ENCODE data around the gene PRCP. TPM values are rescaled to one million over a fixed set of nuclear protein-coding genes. Genes with fewer than 3 reads are reported as not detected.

The PRCP gene
- total RNA-seq, 1 experiment from 2014 or later, result 53.9 TPM

DNA sequence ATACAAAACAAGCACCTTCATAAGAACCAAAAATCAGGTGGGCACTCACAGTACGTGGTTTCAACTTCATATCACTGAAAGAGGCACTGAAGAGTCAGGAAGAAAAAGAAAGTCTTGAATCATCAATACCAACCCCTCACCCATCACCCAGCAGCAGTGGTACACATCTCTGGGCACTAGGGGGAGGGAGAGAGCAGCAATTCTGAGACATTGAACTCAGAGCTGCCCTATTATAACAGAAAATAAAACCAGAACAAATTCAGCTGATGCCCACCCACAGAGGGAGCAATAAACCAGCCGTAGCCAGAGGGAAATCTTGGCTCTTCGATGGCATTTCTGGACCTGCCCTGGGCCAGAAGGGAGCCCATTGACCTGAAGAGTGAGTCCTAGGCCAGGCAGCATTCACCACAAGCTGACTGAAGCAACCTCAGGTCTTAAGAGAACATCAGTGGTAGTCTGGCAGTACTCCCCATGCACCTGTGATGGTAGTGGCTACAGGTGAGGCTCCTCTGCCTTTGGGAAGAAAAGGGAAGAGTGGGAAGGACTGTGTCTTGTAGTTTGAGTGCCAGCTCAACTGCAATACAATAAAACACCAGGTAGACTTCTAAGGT is 124.4 kb downstream of the PRCP start:
- CTCF ChIA-PET, result interaction anchor here (0.5 to 2.2 kb wide), 44 partner anchors 9 to 1034 kb away, joined by 3 to 22 read pairs (median 4); partner anchors contain the start of genes DDIAS, FAM181B and PRCP
- ATAC-seq, result peak; percentile 100
- H3K4me1 Mint-ChIP-seq, result no peaks in the 10 kb centered on the region
- H3K27me3 Mint-ChIP-seq (ENCODE audit: low read depth), result no peaks in the 10 kb centered on the region
- no peak overlapping the region for H3K27ac Mint-ChIP-seq
- TF ChIP-seq CREM (CRISPR knock-in tag; IDR thresholded peaks at IDR 0.05), result no peak
- TF ChIP-seq, protein P1, sequence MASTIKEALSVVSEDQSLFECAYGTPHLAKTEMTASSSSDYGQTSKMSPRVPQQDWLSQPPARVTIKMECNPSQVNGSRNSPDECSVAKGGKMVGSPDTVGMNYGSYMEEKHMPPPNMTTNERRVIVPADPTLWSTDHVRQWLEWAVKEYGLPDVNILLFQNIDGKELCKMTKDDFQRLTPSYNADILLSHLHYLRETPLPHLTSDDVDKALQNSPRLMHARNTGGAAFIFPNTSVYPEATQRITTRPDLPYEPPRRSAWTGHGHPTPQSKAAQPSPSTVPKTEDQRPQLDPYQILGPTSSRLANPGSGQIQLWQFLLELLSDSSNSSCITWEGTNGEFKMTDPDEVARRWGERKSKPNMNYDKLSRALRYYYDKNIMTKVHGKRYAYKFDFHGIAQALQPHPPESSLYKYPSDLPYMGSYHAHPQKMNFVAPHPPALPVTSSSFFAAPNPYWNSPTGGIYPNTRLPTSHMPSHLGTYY (CRISPR knock-in tag; IDR thresholded peaks at IDR 0.05), result no peak
- TF ChIP-seq ATF6 (CRISPR knock-in tag; IDR thresholded peaks at IDR 0.05), result no peak
- TF ChIP-seq ZNF532 (CRISPR knock-in tag; IDR thresholded peaks at IDR 0.05; ENCODE audit: borderline replicate concordance), result no peak
- TF ChIP-seq, protein P2, sequence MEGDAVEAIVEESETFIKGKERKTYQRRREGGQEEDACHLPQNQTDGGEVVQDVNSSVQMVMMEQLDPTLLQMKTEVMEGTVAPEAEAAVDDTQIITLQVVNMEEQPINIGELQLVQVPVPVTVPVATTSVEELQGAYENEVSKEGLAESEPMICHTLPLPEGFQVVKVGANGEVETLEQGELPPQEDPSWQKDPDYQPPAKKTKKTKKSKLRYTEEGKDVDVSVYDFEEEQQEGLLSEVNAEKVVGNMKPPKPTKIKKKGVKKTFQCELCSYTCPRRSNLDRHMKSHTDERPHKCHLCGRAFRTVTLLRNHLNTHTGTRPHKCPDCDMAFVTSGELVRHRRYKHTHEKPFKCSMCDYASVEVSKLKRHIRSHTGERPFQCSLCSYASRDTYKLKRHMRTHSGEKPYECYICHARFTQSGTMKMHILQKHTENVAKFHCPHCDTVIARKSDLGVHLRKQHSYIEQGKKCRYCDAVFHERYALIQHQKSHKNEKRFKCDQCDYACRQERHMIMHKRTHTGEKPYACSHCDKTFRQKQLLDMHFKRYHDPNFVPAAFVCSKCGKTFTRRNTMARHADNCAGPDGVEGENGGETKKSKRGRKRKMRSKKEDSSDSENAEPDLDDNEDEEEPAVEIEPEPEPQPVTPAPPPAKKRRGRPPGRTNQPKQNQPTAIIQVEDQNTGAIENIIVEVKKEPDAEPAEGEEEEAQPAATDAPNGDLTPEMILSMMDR (IDR thresholded peaks at IDR 0.05), result peak; percentile 80
- peaks cover 3% of the 10 kb centered on the region; the same call in 1 of the 2 replicates for H3K9me3 Mint-ChIP-seq
- POLR2A ChIA-PET, result no interaction called here
- peak; percentile 78 for DNase-seq (ENCODE audit: low spot score)
- no peaks in the 10 kb centered on the region for H3K36me3 Mint-ChIP-seq
- H3K4me3 Mint-ChIP-seq, result no peak overlapping the region

DNA sequence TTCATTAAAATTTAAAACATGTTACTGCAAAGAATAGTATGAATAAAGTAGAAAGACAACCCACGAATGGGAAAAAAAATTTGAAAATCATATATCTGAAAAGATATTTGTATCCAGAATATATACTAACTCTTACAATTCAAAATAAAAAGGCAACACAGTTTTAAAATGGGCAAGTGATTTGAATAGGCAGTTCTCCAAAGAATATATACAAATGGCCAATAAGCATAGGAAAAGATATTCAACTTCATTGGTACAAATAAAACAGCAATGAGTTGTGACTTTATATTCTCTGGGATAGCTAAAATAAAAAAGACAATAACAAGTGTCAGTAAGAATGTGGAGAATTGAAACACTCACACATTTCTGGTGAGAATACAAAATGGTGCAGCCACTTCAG is 125.0 kb downstream of the PRCP start:
- CTCF ChIA-PET, result interaction anchor here (0.9 to 2.2 kb wide), 14 partner anchors 8 to 1035 kb away, joined by 3 to 22 read pairs (median 6); no protein-coding TSS in a partner anchor
- no peaks in the 10 kb centered on the region for H3K36me3 Mint-ChIP-seq
- TF ChIP-seq ZNF317 (CRISPR knock-in tag; IDR thresholded peaks at IDR 0.05; ENCODE audit: borderline replicate concordance, low read depth), result no peak
- TF ChIP-seq NFYB (CRISPR knock-in tag; conservative IDR thresholded peaks at IDR 0.05; ENCODE audit: low read depth), result no peak
- TF ChIP-seq, protein P3, sequence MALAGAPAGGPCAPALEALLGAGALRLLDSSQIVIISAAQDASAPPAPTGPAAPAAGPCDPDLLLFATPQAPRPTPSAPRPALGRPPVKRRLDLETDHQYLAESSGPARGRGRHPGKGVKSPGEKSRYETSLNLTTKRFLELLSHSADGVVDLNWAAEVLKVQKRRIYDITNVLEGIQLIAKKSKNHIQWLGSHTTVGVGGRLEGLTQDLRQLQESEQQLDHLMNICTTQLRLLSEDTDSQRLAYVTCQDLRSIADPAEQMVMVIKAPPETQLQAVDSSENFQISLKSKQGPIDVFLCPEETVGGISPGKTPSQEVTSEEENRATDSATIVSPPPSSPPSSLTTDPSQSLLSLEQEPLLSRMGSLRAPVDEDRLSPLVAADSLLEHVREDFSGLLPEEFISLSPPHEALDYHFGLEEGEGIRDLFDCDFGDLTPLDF (CRISPR knock-in tag; IDR thresholded peaks at IDR 0.05), result no peak
- no peak for TF ChIP-seq OVOL2 (CRISPR knock-in tag; IDR thresholded peaks at IDR 0.05; ENCODE audit: borderline replicate concordance)
- no peak for TF ChIP-seq AFF4 (CRISPR knock-in tag; IDR thresholded peaks at IDR 0.05; ENCODE audit: borderline replicate concordance)
- TF ChIP-seq ETV6 (CRISPR knock-in tag; IDR thresholded peaks at IDR 0.05), result no peak
- no peak for TF ChIP-seq ATF6 (CRISPR knock-in tag; IDR thresholded peaks at IDR 0.05)
- TF ChIP-seq, protein P4, sequence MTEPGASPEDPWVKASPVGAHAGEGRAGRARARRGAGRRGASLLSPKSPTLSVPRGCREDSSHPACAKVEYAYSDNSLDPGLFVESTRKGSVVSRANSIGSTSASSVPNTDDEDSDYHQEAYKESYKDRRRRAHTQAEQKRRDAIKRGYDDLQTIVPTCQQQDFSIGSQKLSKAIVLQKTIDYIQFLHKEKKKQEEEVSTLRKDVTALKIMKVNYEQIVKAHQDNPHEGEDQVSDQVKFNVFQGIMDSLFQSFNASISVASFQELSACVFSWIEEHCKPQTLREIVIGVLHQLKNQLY (CRISPR knock-in tag; IDR thresholded peaks at IDR 0.05), result no peak
- TF ChIP-seq JUN (CRISPR knock-in tag; IDR thresholded peaks at IDR 0.05), result no peak
- no peak for TF ChIP-seq ZNF138 (CRISPR knock-in tag; conservative IDR thresholded peaks at IDR 0.05)
- POLR2A ChIA-PET, result no interaction called here
- ATAC-seq (no peak), DNase-seq (ENCODE audit: low spot score) (no peak)
- H3K9me3 Mint-ChIP-seq, result peaks cover 3% of the 10 kb centered on the region; the same call in 1 of the 2 replicates
- H3K4me1 Mint-ChIP-seq, result no peaks in the 10 kb centered on the region
- H3K27ac Mint-ChIP-seq, result no peak overlapping the region
- H3K27me3 Mint-ChIP-seq (ENCODE audit: low read depth), result no peaks in the 10 kb centered on the region
- H3K4me3 Mint-ChIP-seq, result no peak overlapping the region
